GM08714 (cell line): ENCODE measurements around the gene NAALADL1.

Source experiments
- H3K4me3 ChIP-seq: fragments of 200-500 bp; sonication (Bioruptor generic); 2 replicates; pipeline ENCODE4 v1.5.1; 2014; ENCODE audit warnings: mild to moderate bottlenecking, low read length, inconsistent platforms
- ZNF274 ChIP-seq: IDR thresholded peaks from 2 replicates; pipeline ENCODE4 v1.6.1; 2012; ENCODE audit warnings: mild to moderate bottlenecking, low read depth, low read length

Gene NAALADL1

DNA sequence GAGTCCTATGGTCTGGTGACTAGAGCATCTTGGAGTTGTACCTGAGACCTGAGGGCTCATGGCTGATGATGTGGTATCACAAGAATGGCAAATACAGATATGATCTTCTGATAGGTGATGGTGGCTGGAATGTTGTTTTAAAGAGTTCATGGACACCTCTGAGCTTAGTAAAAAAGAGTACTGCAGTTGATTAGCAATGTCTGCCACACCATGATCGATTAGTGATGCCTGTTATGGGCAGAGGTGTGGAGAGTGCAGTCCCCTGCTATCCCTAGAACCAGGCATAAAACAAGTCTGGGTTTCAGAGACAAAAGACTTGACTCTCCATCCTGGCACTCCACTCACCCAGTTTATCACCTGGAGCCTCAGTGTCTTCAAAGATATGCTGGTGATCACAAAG lies 60.2 kb downstream of the NAALADL1 start:
- H3K4me3 ChIP-seq = no peak overlapping the region
- TF ChIP-seq ZNF274 = no peak

DNA sequence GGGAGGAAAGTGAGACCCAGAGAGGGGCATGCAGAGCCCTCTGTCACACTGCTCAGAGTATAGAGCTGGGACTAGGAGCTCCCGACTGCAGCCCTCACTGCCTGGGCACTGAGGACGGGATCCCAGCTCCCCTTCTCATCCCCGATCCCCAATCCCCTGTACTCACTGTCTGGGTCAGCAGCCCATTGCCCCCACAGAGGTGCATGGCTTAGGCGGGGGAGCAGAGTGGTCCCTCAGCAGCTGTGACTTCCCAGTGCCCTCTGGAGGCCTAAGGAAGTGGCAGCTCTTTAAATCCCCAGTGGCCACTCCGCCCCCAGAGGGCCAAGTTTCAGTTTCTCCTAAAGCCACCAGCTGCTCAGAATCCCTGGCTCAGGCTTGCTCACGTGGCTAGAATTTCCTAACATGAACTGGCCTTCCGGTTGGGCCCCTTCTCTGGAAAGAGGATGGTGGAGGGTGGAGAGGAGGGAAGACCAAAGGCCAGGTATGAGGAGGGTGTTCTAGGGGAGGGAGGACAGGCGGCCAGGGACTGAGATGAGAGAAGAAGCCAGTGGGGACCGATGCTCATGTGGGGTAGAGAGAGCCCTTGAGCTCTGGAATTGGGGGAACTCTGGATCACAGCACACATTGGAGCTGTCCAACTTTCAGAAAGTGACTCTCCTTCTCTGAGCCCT lies 61.5 kb downstream of the NAALADL1 start, which contains the start of gene BATF2:
Gene BATF2 (minus strand): TSS at position 262 of the 671 bp plus-strand sequence. CDS start 57 bp downstream, at position 205.
- TF ChIP-seq ZNF274 = no peak
- no peak within 1 kb of the TSS for H3K4me3 ChIP-seq

DNA sequence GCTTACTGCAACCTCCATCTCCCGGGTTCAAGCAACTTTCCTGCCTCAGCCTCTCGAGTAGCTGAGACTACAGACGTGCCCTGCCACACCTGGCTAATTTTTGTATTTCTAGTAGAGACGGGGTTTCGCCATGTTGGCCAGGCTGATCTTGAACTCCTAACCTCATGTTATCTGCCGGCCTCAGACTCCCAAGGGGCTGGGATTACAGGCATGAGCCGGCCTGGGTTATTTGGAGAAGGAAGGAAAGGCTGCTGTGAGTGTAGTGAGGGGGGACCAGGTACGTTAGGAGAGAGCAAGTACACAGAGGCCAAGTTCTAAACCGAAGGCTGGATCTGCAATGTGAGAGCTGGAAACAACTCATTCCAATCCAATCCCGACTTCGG lies 62.0 kb downstream of the NAALADL1 start:
- no peak for TF ChIP-seq ZNF274
- H3K4me3 ChIP-seq = no peak overlapping the region
